Measurements from ENCODE around the gene PEA15.

- TF ChIP-seq ZFP30 (CRISPR knock-in tag; IDR thresholded peaks at IDR 0.05; ENCODE audit: borderline replicate concordance) (no peak), ZBTB11 (CRISPR knock-in tag; IDR thresholded peaks at IDR 0.05) (no peak), ZNF75A (CRISPR knock-in tag; IDR thresholded peaks at IDR 0.05) (no peak), CTCF (IDR thresholded peaks at IDR 0.05 in 2 of 3, conservative IDR thresholded peaks at IDR 0.05 in 1 of 3; ENCODE audit: insufficient read depth in 2 of 3, low read depth in 1 of 3, low read length in 3 of 3) (no peak), YY1 (IDR thresholded peaks at IDR 0.05; ENCODE audit: borderline replicate concordance in 1 of 3, control insufficient read depth in 1 of 3, extremely low read depth in 1 of 3, insufficient read depth in 3 of 3, insufficient read length in 1 of 3, insufficient replicate concordance in 2 of 3, low read depth in 1 of 3, low read length in 2 of 3) (no peak), REST (IDR thresholded peaks at IDR 0.05; ENCODE audit: borderline replicate concordance) (no peak), REST (CRISPR knock-in tag; IDR thresholded peaks at IDR 0.05; ENCODE audit: low read depth) (no peak), CUX1 (CRISPR knock-in tag; IDR thresholded peaks at IDR 0.05) (no peak), DDX20 (tag; IDR thresholded peaks at IDR 0.05; ENCODE audit: low read depth) (no peak), ZNF324 (CRISPR knock-in tag; IDR thresholded peaks at IDR 0.05) (no peak), PHTF2 (CRISPR knock-in tag; IDR thresholded peaks at IDR 0.05) (no peak), ZNF274 (IDR thresholded peaks at IDR 0.05; ENCODE audit: borderline replicate concordance, low read depth, low read length) (no peak), SIX5 (IDR thresholded peaks at IDR 0.05; ENCODE audit: borderline replicate concordance in 1 of 2, insufficient read depth in 1 of 2, low read depth in 1 of 2, low read length in 2 of 2) (no peak)
Measured at GRCh38 chr1:160221089-160221488, 15.9 kb downstream of the PEA15 start.
